Endothelial cell of umbilical vein (primary cell): Measurements from ENCODE around the gene PNRC1.

ENCODE experiments used
- CTCF ChIP-seq, 2 donors: IDR thresholded peaks; 1 replicate in 1 of 2; 2 replicates in 1 of 2; pipeline ENCODE4 v1.5.1; 2011; ENCODE audit warnings: low read length in 2 of 2, mild to moderate bottlenecking in 2 of 2, moderate library complexity in 2 of 2, control low read depth in 1 of 2, inconsistent platforms in 1 of 2, low read depth in 1 of 2; ENCODE audit not compliant: insufficient read depth in 1 of 2; ENCODE audit errors: extremely low read depth in 1 of 2
- EZH2 ChIP-seq: IDR thresholded peaks from 2 replicates; pipeline ENCODE4 v1.6.1; 2012; ENCODE audit warnings: borderline replicate concordance, low read depth, mild to moderate bottlenecking, moderate library complexity, low read length, inconsistent platforms; ENCODE audit not compliant: severe bottlenecking
- JUN ChIP-seq: IDR thresholded peaks from 2 replicates; pipeline ENCODE4 v1.6.1; 2011; ENCODE audit warnings: borderline replicate concordance, low read depth; ENCODE audit not compliant: insufficient read length, insufficient read depth
- MAX ChIP-seq: IDR thresholded peaks from 2 replicates; pipeline ENCODE4 v1.6.1; 2011; ENCODE audit not compliant: insufficient read depth, insufficient read length
- MYC ChIP-seq: IDR thresholded peaks from one replicate; pipeline ENCODE4 v1.6.1; 2011; ENCODE audit warnings: mild to moderate bottlenecking, low read depth, low read length
- POLR2A ChIP-seq: IDR thresholded peaks from 2 replicates; pipeline ENCODE4 v1.6.1; 2012; ENCODE audit warnings: low read depth, mild to moderate bottlenecking, control low read depth, low read length
- POLR2AphosphoS5 ChIP-seq: IDR thresholded peaks from 2 replicates; pipeline ENCODE4 v1.6.1; 2012; ENCODE audit warnings: low read depth, mild to moderate bottlenecking, control low read depth, low read length, moderate library complexity; ENCODE audit not compliant: insufficient read depth

GRCh38 chr6:89042664-89043063 lies 37.9 kb upstream of the PNRC1 start:
- TF ChIP-seq CTCF (IDR thresholded peaks at IDR 0.05; ENCODE audit: extremely low read depth in 1 of 2, insufficient read depth in 1 of 2, low read depth in 1 of 2, low read length in 2 of 2) = no peak
- TF ChIP-seq POLR2AphosphoS5 = no peak
- TF ChIP-seq POLR2A = no peak
- TF ChIP-seq EZH2 = no peak
- TF ChIP-seq MYC = no peak
- no peak for TF ChIP-seq MAX
- TF ChIP-seq JUN = no peak
